GM08714 (cell line): ENCODE measurements around the gene CELSR1.

Experiments used
- H3K4me3 ChIP-seq: fragments of 200-500 bp; sonication (Bioruptor generic); 2 replicates; pipeline ENCODE4 v1.5.1; 2014; ENCODE audit warnings: mild to moderate bottlenecking, low read length, inconsistent platforms
- ZNF274 ChIP-seq: IDR thresholded peaks from 2 replicates; pipeline ENCODE4 v1.6.1; 2012; ENCODE audit warnings: mild to moderate bottlenecking, low read depth, low read length

CELSR1 gene

GRCh38 chr22:46467006-46467405 is 70.4 kb downstream of the CELSR1 start:
- TF ChIP-seq ZNF274 = no peak
- H3K4me3 ChIP-seq = no peak overlapping the region

- no peak overlapping the region for H3K4me3 ChIP-seq
- no peak for TF ChIP-seq ZNF274
These were observed 71.2 kb downstream of the CELSR1 start for GRCh38 chr22:46466255-46466676.

GRCh38 chr22:46465793-46466192 is 71.6 kb downstream of the CELSR1 start:
- TF ChIP-seq ZNF274 = no peak
- H3K4me3 ChIP-seq = no peak overlapping the region

GRCh38 chr22:46465345-46465720 is 72.1 kb downstream of the CELSR1 start:
- H3K4me3 ChIP-seq = no peak overlapping the region
- TF ChIP-seq ZNF274 = no peak

- TF ChIP-seq ZNF274 = no peak
- H3K4me3 ChIP-seq = no peak overlapping the region
These were observed 72.6 kb downstream of the CELSR1 start for GRCh38 chr22:46464701-46465344.

- TF ChIP-seq ZNF274 = no peak
- H3K4me3 ChIP-seq = no peak overlapping the region
These were observed 73.1 kb downstream of the CELSR1 start for GRCh38 chr22:46464296-46464695.

GRCh38 chr22:46463435-46464227 is 73.8 kb downstream of the CELSR1 start:
- no peak for TF ChIP-seq ZNF274
- no peak overlapping the region for H3K4me3 ChIP-seq

- no peak overlapping the region for H3K4me3 ChIP-seq
- TF ChIP-seq ZNF274 = no peak
These were observed 74.6 kb downstream of the CELSR1 start for GRCh38 chr22:46462726-46463371.

GRCh38 chr22:46461566-46462180 is 75.7 kb downstream of the CELSR1 start:
- H3K4me3 ChIP-seq = no peak overlapping the region
- no peak for TF ChIP-seq ZNF274

GRCh38 chr22:46460857-46461256 is 76.6 kb downstream of the CELSR1 start:
- H3K4me3 ChIP-seq = no peak overlapping the region
- no peak for TF ChIP-seq ZNF274

- TF ChIP-seq ZNF274 = no peak
- no peak overlapping the region for H3K4me3 ChIP-seq
These were observed 77.9 kb downstream of the CELSR1 start for GRCh38 chr22:46459347-46460065.

- no peak overlapping the region for H3K4me3 ChIP-seq
These were observed 78.9 kb downstream of the CELSR1 start for GRCh38 chr22:46458525-46458924.

GRCh38 chr22:46457502-46458488 is 79.6 kb downstream of the CELSR1 start:
- H3K4me3 ChIP-seq = no peak overlapping the region
- TF ChIP-seq ZNF274 = no peak

More at GRCh38 chr22:46458525-46458924, 78.9 kb downstream of the CELSR1 start:
- no peak for TF ChIP-seq ZNF274
